ENCODE measurements around the gene FMR1NB. TPM values are rescaled to one million over a fixed set of nuclear protein-coding genes. Genes with fewer than 3 reads are reported as not detected.

FMR1NB gene
- total and polyA plus RNA-seq, 2 of the 13 experiments (the other 11 are each of a cell fraction or from before 2014, with no cell fraction given), result not detected

GRCh38 chrX:147957291-147957690, 23.8 kb upstream of the FMR1NB start:
- FAIRE-seq (no peak), DNase-seq (ENCODE audit: low spot score) (no peak), ATAC-seq (no peak)
- Histone ChIP-seq H3K9me3 (ENCODE audit: low read length) (no peaks in the 10 kb centered on the region), H4K20me1 (ENCODE audit: insufficient read depth, low read length) (no peaks in the 10 kb centered on the region), H3K79me2 (ENCODE audit: insufficient read depth, low read length) (no peaks in the 10 kb centered on the region), H3K4me2 (ENCODE audit: low read depth, low read length) (no peak overlapping the region), H3K27me3 (ENCODE audit: control insufficient read depth in 1 of 2, insufficient read depth in 2 of 2, low read length in 2 of 2) (no peaks in the 10 kb centered on the region), H3K36me3 (replicated peaks in 1 of 2; ENCODE audit: control insufficient read depth in 1 of 2, insufficient read depth in 2 of 2, low read length in 2 of 2) (no peaks in the 10 kb centered on the region), H3K27ac (ENCODE audit: extremely low read length, insufficient read depth, low read length) (no peak overlapping the region), H3K9ac (ENCODE audit: insufficient read depth, low read depth, low read length) (no peak overlapping the region), H3K4me3 (replicated peaks in 1 of 3; ENCODE audit: insufficient read depth in 1 of 3, low read depth in 2 of 3, low read length in 3 of 3) (no peak overlapping the region), H3K4me1 (ENCODE audit: insufficient read depth, low read length) (no peaks in the 10 kb centered on the region), H2AFZ (ENCODE audit: low read length) (no peak overlapping the region)
- ChIA-PET POLR2A (no interaction called here), CTCF (ENCODE audit: low intra/inter-chr PET ratio, low total read pairs) (no interaction called here)
- in situ Hi-C loops (cut with HindIII; ENCODE audit: extremely low pct_ligation_motif_present, low pct_unique_long_range_greater_than_20kb) (no loop called here), intact Hi-C loops (cut with micrococcal nuclease; ENCODE audit: unreplicated experiment) (no loop called here)
- WGBS (ENCODE audit: low lambda C conversion rate), result 10% methylated on average over 1 of the region's 2 CpGs
- BruUV-seq (replicated peaks), result no TSS peak
- TF ChIP-seq ZNF773 (CRISPR knock-in tag; IDR thresholded peaks at IDR 0.05; ENCODE audit: borderline replicate concordance) (no peak), ZNF281 (CRISPR knock-in tag; IDR thresholded peaks at IDR 0.05; ENCODE audit: borderline replicate concordance) (no peak), EHMT2 (IDR thresholded peaks at IDR 0.05; ENCODE audit: borderline replicate concordance, low read depth, low read length) (no peak), CSRNP2 (CRISPR knock-in tag; conservative IDR thresholded peaks at IDR 0.05; ENCODE audit: low read depth) (no peak), KLF16 (CRISPR knock-in tag; IDR thresholded peaks at IDR 0.05) (no peak), MXI1 (IDR thresholded peaks at IDR 0.05; ENCODE audit: borderline replicate concordance, low read depth, low read length) (no peak), ZFY (CRISPR knock-in tag; IDR thresholded peaks at IDR 0.05) (no peak), NR2C2 (CRISPR knock-in tag; IDR thresholded peaks at IDR 0.05; ENCODE audit: borderline replicate concordance) (no peak), LRRFIP1 (CRISPR knock-in tag; conservative IDR thresholded peaks at IDR 0.05) (no peak), THRA (CRISPR knock-in tag; IDR thresholded peaks at IDR 0.05; ENCODE audit: borderline replicate concordance) (no peak), NFE2L2 (IDR thresholded peaks at IDR 0.05; ENCODE audit: low read length) (no peak), SP1 (IDR thresholded peaks at IDR 0.05) (no peak), SP1 (CRISPR knock-in tag; IDR thresholded peaks at IDR 0.05) (no peak), ZFP62 (CRISPR knock-in tag; IDR thresholded peaks at IDR 0.05) (no peak), ZNF335 (CRISPR knock-in tag; IDR thresholded peaks at IDR 0.05) (no peak), ATRX (CRISPR knock-in tag; IDR thresholded peaks at IDR 0.05; ENCODE audit: borderline replicate concordance) (no peak), ZNF362 (CRISPR knock-in tag; IDR thresholded peaks at IDR 0.05; ENCODE audit: borderline replicate concordance) (no peak)
